ENCODE results near the gene CLNS1A. TPM values are rescaled to one million over a fixed set of nuclear protein-coding genes. Genes with fewer than 3 reads are reported as not detected.

CLNS1A gene
- total RNA-seq, 1 experiment from 2014 or later, result 151 TPM

DNA sequence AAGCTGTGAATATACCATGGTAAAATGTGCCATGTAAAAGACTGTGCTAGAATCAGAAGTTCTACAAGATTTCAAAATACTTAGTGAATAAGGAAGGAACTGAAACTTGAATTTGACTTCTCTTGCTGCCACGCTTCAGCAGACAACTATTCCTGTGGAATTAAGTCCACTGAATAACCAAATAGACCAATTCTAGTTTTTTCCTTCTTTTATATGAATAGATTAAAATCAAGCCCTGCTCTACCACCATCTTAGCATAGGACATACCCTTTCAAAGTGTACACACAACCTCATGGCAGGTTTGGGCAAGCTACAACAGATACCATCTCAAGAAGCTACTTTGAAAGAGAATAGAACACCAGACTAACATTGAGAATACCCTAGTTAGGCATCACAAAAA lies 23.4 kb upstream of the CLNS1A start:
- ATAC-seq (no peak), DNase-seq (ENCODE audit: low read depth, low spot score) (no peak)
- intact Hi-C loops (cut with micrococcal nuclease), result no loop called here
- ChIA-PET RAD21 (ENCODE audit: low non-redundant PET in 1 of 2, low total read pairs in 2 of 2, uncharacterized antibody in 2 of 2, unreplicated experiment in 2 of 2) (no interaction called here), CTCF (no interaction called here), POLR2A (no interaction called here)
- no peaks in the 10 kb centered on the region for H3K9me3 ChIP-seq (ENCODE audit: control insufficient read depth in 1 of 2, insufficient read depth in 1 of 2, low read depth in 1 of 2, low read length in 2 of 2)
- peaks cover 0 to 2% of the 10 kb centered on the region in 2 experiments; a peak in 1 of 4 replicates for H3K36me3 ChIP-seq (ENCODE audit: control insufficient read depth in 1 of 2, insufficient read depth in 2 of 2, low read length in 2 of 2)
- no peak for TF ChIP-seq TCF7L2 (IDR thresholded peaks at IDR 0.05; ENCODE audit: borderline replicate concordance, extremely low read depth, insufficient read depth, insufficient read length)
- no peak for TF ChIP-seq CEBPB (IDR thresholded peaks at IDR 0.05; ENCODE audit: low read depth)
- no peak for TF ChIP-seq CTCF (IDR thresholded peaks at IDR 0.05 in 2 of 3, conservative IDR thresholded peaks at IDR 0.05 in 1 of 3; ENCODE audit: borderline replicate concordance in 1 of 3, insufficient read depth in 1 of 3, low read depth in 2 of 3, low read length in 2 of 3)
- no peak for TF ChIP-seq ELF1 (IDR thresholded peaks at IDR 0.05; ENCODE audit: borderline replicate concordance, low read depth)
- no peak for TF ChIP-seq FOSL1 (IDR thresholded peaks at IDR 0.05; ENCODE audit: low read depth)
- no peak for TF ChIP-seq EZH2 (IDR thresholded peaks at IDR 0.05)
- no peak for TF ChIP-seq JUND (IDR thresholded peaks at IDR 0.05)
- no peak for TF ChIP-seq ZNF274 (IDR thresholded peaks at IDR 0.05; ENCODE audit: low read depth, low read length)
- no peak for TF ChIP-seq YY1 (IDR thresholded peaks at IDR 0.05; ENCODE audit: extremely low read depth, insufficient replicate concordance, low read depth, low read length)
- TF ChIP-seq, protein P1, sequence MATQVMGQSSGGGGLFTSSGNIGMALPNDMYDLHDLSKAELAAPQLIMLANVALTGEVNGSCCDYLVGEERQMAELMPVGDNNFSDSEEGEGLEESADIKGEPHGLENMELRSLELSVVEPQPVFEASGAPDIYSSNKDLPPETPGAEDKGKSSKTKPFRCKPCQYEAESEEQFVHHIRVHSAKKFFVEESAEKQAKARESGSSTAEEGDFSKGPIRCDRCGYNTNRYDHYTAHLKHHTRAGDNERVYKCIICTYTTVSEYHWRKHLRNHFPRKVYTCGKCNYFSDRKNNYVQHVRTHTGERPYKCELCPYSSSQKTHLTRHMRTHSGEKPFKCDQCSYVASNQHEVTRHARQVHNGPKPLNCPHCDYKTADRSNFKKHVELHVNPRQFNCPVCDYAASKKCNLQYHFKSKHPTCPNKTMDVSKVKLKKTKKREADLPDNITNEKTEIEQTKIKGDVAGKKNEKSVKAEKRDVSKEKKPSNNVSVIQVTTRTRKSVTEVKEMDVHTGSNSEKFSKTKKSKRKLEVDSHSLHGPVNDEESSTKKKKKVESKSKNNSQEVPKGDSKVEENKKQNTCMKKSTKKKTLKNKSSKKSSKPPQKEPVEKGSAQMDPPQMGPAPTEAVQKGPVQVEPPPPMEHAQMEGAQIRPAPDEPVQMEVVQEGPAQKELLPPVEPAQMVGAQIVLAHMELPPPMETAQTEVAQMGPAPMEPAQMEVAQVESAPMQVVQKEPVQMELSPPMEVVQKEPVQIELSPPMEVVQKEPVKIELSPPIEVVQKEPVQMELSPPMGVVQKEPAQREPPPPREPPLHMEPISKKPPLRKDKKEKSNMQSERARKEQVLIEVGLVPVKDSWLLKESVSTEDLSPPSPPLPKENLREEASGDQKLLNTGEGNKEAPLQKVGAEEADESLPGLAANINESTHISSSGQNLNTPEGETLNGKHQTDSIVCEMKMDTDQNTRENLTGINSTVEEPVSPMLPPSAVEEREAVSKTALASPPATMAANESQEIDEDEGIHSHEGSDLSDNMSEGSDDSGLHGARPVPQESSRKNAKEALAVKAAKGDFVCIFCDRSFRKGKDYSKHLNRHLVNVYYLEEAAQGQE (IDR thresholded peaks at IDR 0.05; ENCODE audit: low read depth), result no peak
- no peak for TF ChIP-seq POLR2AphosphoS5 (IDR thresholded peaks at IDR 0.05; ENCODE audit: low read depth, low read length)
- TF ChIP-seq, protein P2, sequence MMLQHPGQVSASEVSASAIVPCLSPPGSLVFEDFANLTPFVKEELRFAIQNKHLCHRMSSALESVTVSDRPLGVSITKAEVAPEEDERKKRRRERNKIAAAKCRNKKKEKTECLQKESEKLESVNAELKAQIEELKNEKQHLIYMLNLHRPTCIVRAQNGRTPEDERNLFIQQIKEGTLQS (IDR thresholded peaks at IDR 0.05), result no peak
- no peak for TF ChIP-seq SIN3A (IDR thresholded peaks at IDR 0.05; ENCODE audit: low read depth)
- TF ChIP-seq EZH2phosphoT487 (IDR thresholded peaks at IDR 0.05; ENCODE audit: borderline replicate concordance), result no peak
- TF ChIP-seq SP1 (IDR thresholded peaks at IDR 0.05; ENCODE audit: low read depth), result no peak
- TF ChIP-seq, protein P3, sequence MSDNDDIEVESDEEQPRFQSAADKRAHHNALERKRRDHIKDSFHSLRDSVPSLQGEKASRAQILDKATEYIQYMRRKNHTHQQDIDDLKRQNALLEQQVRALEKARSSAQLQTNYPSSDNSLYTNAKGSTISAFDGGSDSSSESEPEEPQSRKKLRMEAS (IDR thresholded peaks at IDR 0.05), result no peak
- TF ChIP-seq EGR1 (IDR thresholded peaks at IDR 0.05; ENCODE audit: low read depth), result no peak
- TF ChIP-seq, protein P4, sequence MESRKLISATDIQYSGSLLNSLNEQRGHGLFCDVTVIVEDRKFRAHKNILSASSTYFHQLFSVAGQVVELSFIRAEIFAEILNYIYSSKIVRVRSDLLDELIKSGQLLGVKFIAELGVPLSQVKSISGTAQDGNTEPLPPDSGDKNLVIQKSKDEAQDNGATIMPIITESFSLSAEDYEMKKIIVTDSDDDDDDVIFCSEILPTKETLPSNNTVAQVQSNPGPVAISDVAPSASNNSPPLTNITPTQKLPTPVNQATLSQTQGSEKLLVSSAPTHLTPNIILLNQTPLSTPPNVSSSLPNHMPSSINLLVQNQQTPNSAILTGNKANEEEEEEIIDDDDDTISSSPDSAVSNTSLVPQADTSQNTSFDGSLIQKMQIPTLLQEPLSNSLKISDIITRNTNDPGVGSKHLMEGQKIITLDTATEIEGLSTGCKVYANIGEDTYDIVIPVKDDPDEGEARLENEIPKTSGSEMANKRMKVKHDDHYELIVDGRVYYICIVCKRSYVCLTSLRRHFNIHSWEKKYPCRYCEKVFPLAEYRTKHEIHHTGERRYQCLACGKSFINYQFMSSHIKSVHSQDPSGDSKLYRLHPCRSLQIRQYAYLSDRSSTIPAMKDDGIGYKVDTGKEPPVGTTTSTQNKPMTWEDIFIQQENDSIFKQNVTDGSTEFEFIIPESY (IDR thresholded peaks at IDR 0.05; ENCODE audit: extremely low read depth, insufficient replicate concordance, low read length), result no peak
- no peak for TF ChIP-seq POLR2A (IDR thresholded peaks at IDR 0.05; ENCODE audit: borderline replicate concordance, extremely low read depth, insufficient read depth, insufficient read length)
- no TSS peak for BruUV-seq (replicated peaks)
- no peak overlapping the region for H2AFZ ChIP-seq (ENCODE audit: low read depth, low read length, poor library complexity, severe bottlenecking)
- H3K4me3 ChIP-seq (replicated peaks in 1 of 2; ENCODE audit: low read depth in 1 of 2, low read length in 2 of 2), result no peak overlapping the region
- no peaks in the 10 kb centered on the region for H3K9me2 ChIP-seq (ENCODE audit: insufficient read depth)
- no peaks in the 10 kb centered on the region for H3K4me1 ChIP-seq (ENCODE audit: control insufficient read depth in 1 of 2, insufficient read depth in 2 of 2, low read length in 2 of 2)
- no peaks in the 10 kb centered on the region for H3K79me2 ChIP-seq (ENCODE audit: insufficient read depth, low read length)
- H3K4me2 ChIP-seq (ENCODE audit: low read length), result no peak overlapping the region
- H3K27ac ChIP-seq (ENCODE audit: low read depth, low read length), result no peak overlapping the region
- no peaks in the 10 kb centered on the region for H4K20me1 ChIP-seq (ENCODE audit: insufficient read depth)
- H3K9ac ChIP-seq (ENCODE audit: low read length), result no peak overlapping the region
- no peaks in the 10 kb centered on the region for H3K27me3 ChIP-seq (ENCODE audit: insufficient read depth, low read length)

All from HCT116 (cell line).